Smooth muscle cell (in vitro differentiated cells): ENCODE results near the gene LTBP3. TPM values are rescaled to one million over a fixed set of nuclear protein-coding genes. Genes with fewer than 3 reads are reported as not detected.
"Not testable (repeated sequence)": the region's sequence is repeated elsewhere in the genome, so short reads cannot be mapped to it uniquely, and the experiment has no call there.

Source experiments
- DNase-seq: peaks from one replicate; lab custom pipeline; 2025; ENCODE audit not compliant: unreplicated experiment; lab: John Stamatoyannopoulos, UW
- H2AFZ ChIP-seq: fragments of 200-600 bp; sonication (generic); 2 replicates; pipeline ENCODE4 v1.6.0; 2016; ENCODE audit warnings: antibody characterized with exemption, low read depth, mild to moderate bottlenecking
- H3F3A ChIP-seq: fragments of 200-600 bp; sonication (generic); 2 replicates; pipeline ENCODE4 v1.6.0; 2017; ENCODE audit warnings: antibody characterized with exemption, low read depth
- H3K27ac ChIP-seq: fragments of 200-600 bp; sonication (generic); 2 replicates; pipeline ENCODE4 v1.5.1; 2016; ENCODE audit warnings: low read depth, mild to moderate bottlenecking
- H3K27me3 ChIP-seq: fragments of 200-600 bp; sonication (generic); 2 replicates; pipeline ENCODE4 v1.6.1; 2016; ENCODE audit warnings: low read depth, mild to moderate bottlenecking
- H3K36me3 ChIP-seq: fragments of 200-600 bp; sonication (generic); 2 replicates; pipeline ENCODE4 v1.5.1; 2016; ENCODE audit warnings: low read depth
- H3K4me1 ChIP-seq: fragments of 200-600 bp; sonication (generic); 2 replicates; pipeline ENCODE4 v1.5.1; 2016; ENCODE audit warnings: low read depth
- H3K4me2 ChIP-seq: fragments of 200-600 bp; sonication (generic); 2 replicates; pipeline ENCODE4 v1.6.0; 2016; ENCODE audit warnings: mild to moderate bottlenecking
- H3K4me3 ChIP-seq: fragments of 200-600 bp; sonication (generic); 2 replicates; pipeline ENCODE4 v1.5.1; 2016; ENCODE audit warnings: mild to moderate bottlenecking
- H3K79me2 ChIP-seq: fragments of 200-600 bp; sonication (generic); 2 replicates; pipeline ENCODE4 v1.6.0; 2016; ENCODE audit warnings: low read depth, mild to moderate bottlenecking
- H3K9ac ChIP-seq: fragments of 200-600 bp; sonication (generic); 2 replicates; pipeline ENCODE4 v1.6.0; 2016; ENCODE audit warnings: low read depth
- H3K9me3 ChIP-seq: fragments of 200-600 bp; sonication (generic); replicated peaks from 2 replicates; pipeline ENCODE4 v1.5.1; 2016; ENCODE audit warnings: low read depth
- H4K20me1 ChIP-seq: fragments of 200-600 bp; sonication (generic); 2 replicates; pipeline ENCODE4 v1.6.0; 2016; ENCODE audit warnings: low read depth
- CTCF ChIP-seq: fragments of 200-600 bp; sonication (generic); IDR thresholded peaks from 2 replicates; pipeline ENCODE4 v1.5.1; 2017; ENCODE audit warnings: borderline replicate concordance, mild to moderate bottlenecking, antibody characterized with exemption; ENCODE audit not compliant: insufficient read depth, poor library complexity, severe bottlenecking
- WGBS: methylation state at CpG from one replicate; pipeline ENCODE4 v1.1.7; 2016; ENCODE audit warnings: low lambda C conversion rate; 5-methylcytosine and 5-hydroxymethylcytosine counted together
- polyA plus RNA-seq: library from polyadenylated mRNA; unstranded; fragments of >200 nt; fragmentation: Nextera tagmentation; extraction: Ambion mirVana; gene quantifications from 2 replicates; pipeline ENCODE4 v1.2.1, GENCODE V29; 2016
- total RNA-seq: library from RNA; depleted of rRNA; stranded (reverse); fragments of >200 nt; gene quantifications from 2 replicates; pipeline ENCODE4 v1.2.3, GENCODE V29; 2014

The LTBP3 gene
- total and polyA plus RNA-seq, 2 experiments from 2014 or later = 33.6 to 46.4 TPM

GRCh38 chr11:65569973-65570918, 12.1 kb upstream of the LTBP3 start, which contains the start of gene ZNRD2:
Gene ZNRD2 (plus strand): TSS chr11:65570477. CDS start chr11:65570492, 15 bp downstream.
- Histone ChIP-seq H3K9ac (peak within 1 kb of the TSS; percentile 92), H3K27ac (peak within 1 kb of the TSS; percentile 89), H3K4me2 (peak within 1 kb of the TSS; percentile 87), H3K4me1 (peaks cover 27% of the 10 kb centered on the region), H3K27me3 (no peaks in the 10 kb centered on the region), H4K20me1 (peaks cover 16% of the 10 kb centered on the region), H2AFZ (peak within 1 kb of the TSS; percentile 56), H3K36me3 (no peaks in the 10 kb centered on the region), H3K9me3 (no peaks in the 10 kb centered on the region), H3K4me3 (peak within 1 kb of the TSS; percentile 90), H3K79me2 (peaks cover 52% of the 10 kb centered on the region), H3F3A (peaks cover 18% of the 10 kb centered on the region)
- peak; percentile 46 for TF ChIP-seq CTCF
- 2% methylated on average over 70 of the region's 89 CpGs for WGBS
- peak; percentile 99 for DNase-seq

- Histone ChIP-seq H3K27ac (peak overlapping the region; percentile 89), H3K36me3 (no peaks in the 10 kb centered on the region), H3K9ac (peak overlapping the region; percentile 92), H3K4me1 (peaks cover 27% of the 10 kb centered on the region), H3K4me3 (peak overlapping the region; percentile 90), H3K79me2 (peaks cover 52% of the 10 kb centered on the region), H4K20me1 (peaks cover 16% of the 10 kb centered on the region), H3K4me2 (peak overlapping the region; percentile 87), H3K27me3 (no peaks in the 10 kb centered on the region), H2AFZ (no peak overlapping the region), H3K9me3 (no peaks in the 10 kb centered on the region), H3F3A (peaks cover 12% of the 10 kb centered on the region)
- WGBS = 20% methylated on average over 28 of the region's 28 CpGs
- DNase-seq = no peak
- TF ChIP-seq CTCF = no peak
These were observed 11.2 kb upstream of the LTBP3 start for GRCh38 chr11:65569164-65569972.

- Histone ChIP-seq H3K9me3 (no peaks in the 10 kb centered on the region), H3K36me3 (no peaks in the 10 kb centered on the region), H3K27ac (no peak overlapping the region), H3K27me3 (no peaks in the 10 kb centered on the region), H3K4me2 (no peak overlapping the region), H3F3A (peaks cover 12% of the 10 kb centered on the region), H3K79me2 (peaks cover 31% of the 10 kb centered on the region), H2AFZ (no peak overlapping the region), H3K4me3 (no peak overlapping the region), H4K20me1 (no peaks in the 10 kb centered on the region), H3K4me1 (peaks cover 14% of the 10 kb centered on the region), H3K9ac (no peak overlapping the region)
- no peak for TF ChIP-seq CTCF
- WGBS = 91% methylated on average over 7 of the region's 7 CpGs
- DNase-seq = no peak
These were observed 7.7 kb upstream of the LTBP3 start for GRCh38 chr11:65565624-65566453.

- not testable (repeated sequence) for H4K20me1 ChIP-seq, H2AFZ ChIP-seq, H3K4me3 ChIP-seq, DNase-seq, H3K27ac ChIP-seq, H3K36me3 ChIP-seq, H3K4me2 ChIP-seq, H3K9ac ChIP-seq, H3K27me3 ChIP-seq, H3K9me3 ChIP-seq
- Histone ChIP-seq H3F3A (peaks cover 18% of the 10 kb centered on the region), H3K4me1 (peaks cover 14% of the 10 kb centered on the region), H3K79me2 (peaks cover 25% of the 10 kb centered on the region)
- 92% methylated on average over 11 of the region's 12 CpGs for WGBS
These were observed 6.9 kb upstream of the LTBP3 start for GRCh38 chr11:65564879-65565559.
